ENCODE results near the gene PDCD1LG2.
"Not testable (repeated sequence)": the region's sequence is repeated elsewhere in the genome, so short reads cannot be mapped to it uniquely, and the experiment has no call there.

Gene PDCD1LG2

DNA sequence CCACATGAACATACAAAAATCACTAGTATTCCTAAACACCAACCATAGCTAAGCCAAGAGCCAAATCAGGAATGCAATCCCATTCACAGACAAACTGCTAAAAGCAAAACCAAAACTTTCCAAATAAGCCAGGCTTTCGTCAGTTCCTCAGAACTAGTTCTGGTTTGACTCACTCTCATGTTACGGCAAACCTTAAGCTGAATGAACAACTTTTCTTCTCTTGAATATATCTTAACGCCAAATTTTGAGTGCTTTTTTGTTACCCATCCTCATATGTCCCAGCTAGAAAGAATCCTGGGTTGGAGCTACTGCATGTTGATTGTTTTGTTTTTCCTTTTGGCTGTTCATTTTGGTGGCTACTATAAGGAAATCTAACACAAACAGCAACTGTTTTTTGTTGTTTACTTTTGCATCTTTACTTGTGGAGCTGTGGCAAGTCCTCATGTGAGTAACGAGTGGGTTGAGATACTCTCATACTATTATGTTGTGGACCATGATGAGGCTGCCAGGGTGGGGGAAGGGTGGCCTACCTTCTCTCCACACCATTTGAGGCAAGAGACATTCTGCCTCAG, at the start of gene PDCD1LG2:
Gene PDCD1LG2 (plus strand): TSS at position 172 of the 572 bp plus-strand sequence. CDS start 12,016 bp downstream, outside the sequence.
- peak; percentile 94 for DNase-seq

DNA sequence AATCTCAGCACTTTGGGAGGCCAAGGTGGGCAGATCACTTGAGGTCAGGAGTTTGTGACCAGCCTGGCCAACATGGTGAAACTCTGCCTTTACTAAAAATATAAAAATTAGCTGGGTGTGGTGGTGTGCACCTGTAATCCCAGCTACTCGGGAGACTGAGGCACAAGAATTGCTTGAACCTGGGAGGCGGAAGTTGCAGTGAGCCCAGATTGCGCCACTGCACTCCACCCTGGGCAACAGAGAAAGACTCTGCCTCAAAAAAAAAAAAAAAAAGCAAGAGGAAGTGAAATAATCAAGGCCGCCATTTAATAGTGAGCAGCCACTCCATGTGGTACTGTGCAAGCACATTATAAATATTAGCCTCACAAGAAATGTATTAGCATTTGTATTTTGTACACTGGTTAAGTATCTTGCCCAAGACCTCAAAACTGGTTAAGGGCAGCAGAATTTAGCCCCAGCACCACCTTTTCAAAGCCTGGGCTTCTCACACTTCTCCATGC, 45.5 kb upstream of the PDCD1LG2 start:
- DNase-seq: peak; percentile 48

DNA sequence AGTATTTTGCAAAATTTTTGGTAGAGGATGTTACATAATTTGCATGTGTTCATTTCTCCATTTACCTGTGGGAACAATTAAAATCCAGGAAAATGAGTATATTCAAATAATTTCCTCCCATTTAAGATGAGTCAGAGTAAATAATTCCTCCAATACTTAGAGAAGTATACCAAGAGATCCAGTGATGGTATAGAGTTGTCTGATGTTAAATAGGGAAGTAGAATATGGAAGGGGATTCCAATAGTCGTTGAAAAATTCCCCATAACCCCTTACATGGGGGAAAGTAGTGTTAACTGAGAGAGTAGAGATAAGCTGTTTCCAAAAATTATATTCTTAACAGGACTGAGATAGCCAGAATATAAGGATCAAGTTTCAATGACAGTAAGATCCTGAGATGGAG, 44.3 kb upstream of the PDCD1LG2 start:
- DNase-seq: peak; percentile 57

DNA sequence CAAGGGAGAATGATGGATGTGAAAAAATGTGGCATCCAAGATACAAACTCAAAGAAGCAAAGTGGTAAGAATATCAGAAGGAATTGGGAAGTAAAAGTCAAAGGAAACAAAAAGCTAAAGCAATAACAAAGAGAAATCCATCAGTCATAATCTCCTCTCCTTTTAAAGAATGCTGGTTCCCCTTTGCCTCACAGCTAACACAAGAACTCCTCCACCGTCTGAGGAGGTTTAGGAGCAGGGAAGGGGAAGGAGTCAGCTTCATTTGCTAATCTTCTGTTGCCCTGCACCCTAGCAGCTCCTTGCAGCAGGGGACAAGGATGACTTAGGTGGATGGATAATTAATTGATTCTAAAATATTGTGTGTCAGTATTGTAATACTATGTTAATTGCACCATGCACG, 43.6 kb upstream of the PDCD1LG2 start:
- DNase-seq: peak; percentile 75

DNA sequence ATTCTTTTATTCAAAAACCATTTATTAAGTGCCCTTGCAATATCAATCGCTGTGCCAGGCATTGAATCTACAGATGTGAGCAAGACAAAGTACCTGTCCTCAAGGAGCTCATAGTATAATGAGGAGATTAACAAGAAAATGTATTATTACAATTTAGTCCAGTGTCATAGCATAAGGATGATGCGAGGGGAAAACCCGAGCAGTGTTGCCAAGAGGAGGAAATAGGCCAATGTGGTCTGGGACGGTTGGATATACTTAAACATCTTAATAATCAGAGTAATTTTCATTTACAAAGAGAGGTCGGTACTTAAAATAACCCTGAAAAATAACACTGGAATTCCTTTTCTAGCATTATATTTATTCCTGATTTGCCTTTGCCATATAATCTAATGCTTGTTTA, 41.5 kb upstream of the PDCD1LG2 start:
- DNase-seq: peak; percentile 67

DNA sequence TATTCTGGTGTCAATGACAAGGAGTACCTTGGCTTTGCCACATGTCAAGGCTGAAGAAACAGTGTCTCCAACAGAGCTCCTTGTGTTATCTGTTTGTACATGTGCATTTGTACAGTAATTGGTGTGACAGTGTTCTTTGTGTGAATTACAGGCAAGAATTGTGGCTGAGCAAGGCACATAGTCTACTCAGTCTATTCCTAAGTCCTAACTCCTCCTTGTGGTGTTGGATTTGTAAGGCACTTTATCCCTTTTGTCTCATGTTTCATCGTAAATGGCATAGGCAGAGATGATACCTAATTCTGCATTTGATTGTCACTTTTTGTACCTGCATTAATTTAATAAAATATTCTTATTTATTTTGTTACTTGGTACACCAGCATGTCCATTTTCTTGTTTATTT, 40.2 kb upstream of the PDCD1LG2 start:
- no peak for DNase-seq

DNA sequence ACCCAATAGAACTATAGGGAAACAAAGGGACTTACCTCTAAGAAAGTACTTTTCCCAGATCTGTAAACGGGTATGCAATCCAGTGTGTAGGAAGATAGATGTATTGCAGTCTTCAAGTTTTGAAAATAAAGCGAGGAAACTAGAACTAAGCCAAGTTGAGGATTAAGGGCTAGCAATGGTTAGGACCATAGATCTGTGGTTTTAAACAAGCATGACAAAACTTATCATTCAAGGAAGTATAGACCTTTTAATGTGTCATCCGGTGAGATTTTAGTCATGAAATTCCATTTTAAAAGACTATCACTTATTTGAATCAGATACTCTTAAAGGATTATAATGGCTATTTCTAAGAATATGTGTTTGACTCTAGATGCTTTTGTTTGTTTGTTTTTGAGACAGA, 39.5 kb upstream of the PDCD1LG2 start:
- DNase-seq: no peak

DNA sequence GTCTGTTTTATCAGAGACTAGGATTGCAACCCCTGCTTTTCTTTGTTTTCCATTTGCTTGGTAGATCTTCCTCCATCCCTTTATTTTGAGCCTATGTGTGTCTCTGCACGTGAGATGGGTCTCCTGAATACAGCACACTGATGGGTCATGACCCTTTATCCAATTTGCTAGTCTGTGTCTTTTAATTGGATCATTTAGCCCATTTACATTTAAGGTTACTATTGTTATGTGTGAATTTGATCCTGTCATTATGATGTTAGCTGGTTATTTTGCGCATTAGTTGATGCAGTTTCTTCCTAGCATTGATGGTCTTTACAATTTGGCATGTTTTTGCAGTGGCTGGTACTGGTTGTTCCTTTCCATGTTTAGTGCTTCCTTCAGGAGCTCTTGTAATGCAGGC, 34.7 kb upstream of the PDCD1LG2 start:
- DNase-seq: not testable (repeated sequence)

DNA sequence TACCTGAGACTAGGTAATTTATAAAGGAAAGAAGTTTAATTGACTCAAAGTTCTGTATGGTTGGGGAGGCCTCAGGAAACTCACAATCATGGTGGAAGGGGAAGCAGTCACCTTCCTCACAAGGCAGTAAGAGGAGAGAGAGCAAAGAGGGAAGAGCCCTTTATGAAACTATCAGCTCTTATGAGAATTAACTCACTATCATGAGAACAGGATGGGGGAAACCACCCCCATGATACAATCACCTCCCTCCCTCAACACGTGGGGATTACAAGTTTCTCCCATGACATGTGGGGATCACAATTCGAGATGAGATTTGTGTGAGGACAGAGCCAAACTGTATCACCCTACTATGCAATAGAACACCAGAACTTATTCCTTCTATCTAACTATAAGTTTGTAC, 32.1 kb upstream of the PDCD1LG2 start:
- DNase-seq: peak; percentile 93

DNA sequence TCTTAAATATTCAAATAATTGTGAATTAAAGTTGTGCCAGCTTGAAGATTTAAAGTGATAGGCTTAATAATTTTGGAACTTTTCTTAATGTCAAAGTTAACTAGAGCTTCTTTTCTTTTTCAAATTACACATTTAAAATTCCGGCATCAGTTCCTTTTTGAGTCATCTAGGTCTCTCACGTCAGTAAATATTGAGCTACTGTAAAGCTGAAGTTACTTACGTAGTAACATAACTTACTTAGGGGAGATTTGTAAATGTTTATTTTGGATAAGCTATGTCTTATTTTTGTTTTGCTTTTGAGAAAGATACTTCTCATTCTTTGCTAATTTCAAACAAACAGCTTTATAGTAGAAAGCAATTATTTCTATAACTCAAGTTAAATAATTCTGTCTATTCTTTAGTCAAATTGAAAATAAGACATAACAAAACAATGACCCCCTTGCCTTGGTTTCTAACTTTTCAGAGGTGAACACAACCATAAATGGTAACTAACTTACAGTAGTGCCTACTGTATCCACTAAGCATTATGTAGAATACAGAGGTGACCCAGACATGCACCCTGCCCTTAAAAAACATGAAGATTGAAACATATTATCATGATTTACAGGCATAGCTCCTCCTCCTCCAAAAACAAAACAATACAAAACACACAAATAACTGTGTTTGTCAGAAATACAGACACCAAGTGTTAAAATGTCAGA, 30.2 kb upstream of the PDCD1LG2 start:
- DNase-seq: no peak

DNA sequence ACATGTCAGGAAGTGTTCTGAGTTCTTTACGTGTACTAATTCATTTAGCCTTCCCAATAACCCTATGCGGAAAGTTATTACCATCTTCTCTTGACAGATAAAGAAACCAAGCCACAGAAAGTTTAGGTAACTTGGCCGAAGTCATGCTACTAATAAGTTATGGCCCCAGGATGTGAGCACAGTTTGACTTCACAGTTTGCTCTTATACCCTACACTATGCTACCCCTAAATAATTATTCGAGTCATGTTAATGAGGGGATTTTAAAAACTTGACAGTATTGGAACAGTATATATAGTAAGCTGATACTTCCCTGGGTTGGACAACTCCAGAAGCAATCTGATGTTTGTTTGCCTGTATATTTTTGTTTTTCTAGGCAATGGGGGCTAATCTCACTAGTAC, 29.4 kb upstream of the PDCD1LG2 start:
- no peak for DNase-seq

DNA sequence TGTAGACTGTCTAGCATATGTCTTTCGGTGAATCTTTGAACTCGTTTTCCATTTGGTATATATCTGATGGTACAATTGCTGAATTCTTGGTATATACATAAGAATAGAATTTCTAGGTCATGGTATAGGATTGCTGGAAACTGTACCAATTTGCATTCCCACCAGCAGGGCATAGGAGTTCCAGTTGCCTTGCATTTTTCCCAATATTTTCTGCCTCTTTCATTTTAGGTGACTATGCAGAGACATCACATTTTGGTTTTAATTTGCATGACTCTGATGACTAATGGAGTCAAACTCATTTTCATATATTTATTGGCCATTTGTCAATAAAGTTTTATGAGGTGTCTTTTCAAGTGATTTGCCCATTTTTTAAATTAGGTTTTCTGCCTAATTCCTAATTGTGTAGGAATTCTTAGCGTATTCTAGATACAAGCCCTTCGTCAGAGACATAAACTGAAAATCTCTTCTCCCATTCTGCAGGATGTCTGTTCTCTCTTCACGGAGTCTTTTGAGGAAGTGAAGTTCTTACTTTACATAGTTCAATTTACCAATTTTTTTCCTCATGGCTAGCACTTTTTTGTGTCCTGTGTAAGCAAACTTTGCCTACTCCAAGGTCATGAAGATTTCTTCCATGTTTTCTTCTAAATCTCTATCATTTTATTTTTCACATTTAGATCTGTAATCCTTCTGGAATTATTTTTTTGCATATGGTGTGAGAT, 28.9 kb upstream of the PDCD1LG2 start:
- DNase-seq: peak; percentile 50

DNA sequence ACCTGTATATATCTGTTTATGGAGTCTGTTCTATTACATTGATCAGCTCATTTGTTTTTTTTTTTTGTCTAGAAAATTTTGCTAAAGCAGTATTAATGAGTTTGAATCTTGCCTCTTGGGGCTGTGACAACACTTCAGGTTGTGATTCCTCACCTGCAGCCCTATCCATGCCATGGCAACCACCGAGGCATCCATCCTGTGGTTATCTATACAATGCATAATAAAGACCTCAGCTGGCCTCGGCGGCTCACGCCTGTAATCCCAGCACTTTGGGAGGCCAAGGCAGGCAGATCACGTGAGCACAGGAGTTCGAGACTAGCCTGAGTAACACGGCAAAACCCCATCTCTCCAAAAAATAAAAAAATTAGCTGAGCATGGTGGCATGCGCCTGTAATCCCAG, 28.1 kb upstream of the PDCD1LG2 start:
- no peak for DNase-seq

DNA sequence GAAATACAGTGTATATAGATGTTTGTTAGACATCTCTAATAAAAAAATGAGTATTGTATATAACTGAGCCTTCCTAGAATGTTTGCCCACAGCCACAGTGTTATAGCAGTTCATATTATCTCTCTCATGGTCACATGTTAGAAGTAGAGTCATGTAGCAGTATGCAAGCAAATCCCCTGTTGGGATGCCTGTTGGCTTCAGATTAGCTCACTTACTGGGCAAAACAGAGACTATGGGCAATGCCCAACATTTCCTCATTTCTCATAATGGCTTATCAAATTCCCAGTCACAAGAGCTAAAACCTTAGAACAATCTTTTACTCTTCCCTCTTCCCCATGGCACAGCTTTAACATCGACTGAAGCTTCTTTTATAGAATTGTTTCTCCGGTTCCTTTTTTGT, 27.0 kb upstream of the PDCD1LG2 start:
- peak; percentile 58 for DNase-seq

DNA sequence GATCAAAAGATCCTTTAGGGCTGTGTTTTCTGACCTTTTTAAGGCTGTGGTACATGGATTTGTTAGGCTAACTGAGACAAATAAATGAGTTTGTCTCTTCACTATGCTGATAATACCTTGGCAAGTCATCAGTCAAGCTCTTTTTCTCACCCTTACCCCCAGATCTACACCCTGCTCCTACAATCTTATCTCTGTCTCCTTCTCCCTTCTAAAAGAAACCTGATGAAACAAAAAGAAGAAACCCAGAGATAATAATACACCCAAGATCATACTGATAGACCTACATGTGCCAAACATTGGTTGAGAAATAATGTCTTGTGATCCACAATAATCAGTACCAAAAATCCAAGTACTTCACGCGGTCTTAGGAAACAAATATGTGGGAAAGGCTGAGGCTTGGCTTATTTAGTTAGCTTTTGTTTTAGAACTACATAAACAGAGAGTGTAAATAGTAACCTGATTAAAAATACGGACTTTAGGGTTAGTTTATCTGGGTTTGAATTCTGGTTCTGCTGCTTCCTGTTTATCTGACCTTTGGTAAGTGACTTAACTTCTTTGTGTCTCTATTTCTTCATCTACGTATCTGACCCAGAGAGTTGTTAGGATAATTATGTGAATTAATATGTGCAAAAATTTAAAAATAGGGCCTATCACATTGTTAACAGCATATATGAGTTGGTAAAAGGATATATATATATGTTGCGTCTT, 24.8 kb upstream of the PDCD1LG2 start:
- no peak for DNase-seq

DNA sequence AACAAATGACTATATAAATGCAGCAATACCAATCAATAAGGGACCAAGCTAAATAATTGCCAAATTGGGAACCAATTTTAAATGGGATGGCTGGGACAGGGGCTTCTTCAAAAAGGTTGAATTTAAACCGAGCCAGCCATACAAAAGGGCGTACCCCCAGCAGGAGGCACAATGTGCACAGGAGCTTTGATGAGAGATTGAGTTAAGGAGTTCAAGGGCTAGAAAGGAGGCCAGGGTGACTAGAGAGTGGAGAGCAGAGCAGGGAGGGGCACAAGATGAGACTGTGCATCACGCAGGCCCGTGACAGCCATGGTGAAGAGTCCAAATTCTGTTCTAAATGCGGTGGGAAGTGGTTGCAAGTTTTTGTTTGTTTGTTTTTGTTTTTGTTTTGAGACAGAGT, 23.3 kb upstream of the PDCD1LG2 start:
- no peak for DNase-seq

DNA sequence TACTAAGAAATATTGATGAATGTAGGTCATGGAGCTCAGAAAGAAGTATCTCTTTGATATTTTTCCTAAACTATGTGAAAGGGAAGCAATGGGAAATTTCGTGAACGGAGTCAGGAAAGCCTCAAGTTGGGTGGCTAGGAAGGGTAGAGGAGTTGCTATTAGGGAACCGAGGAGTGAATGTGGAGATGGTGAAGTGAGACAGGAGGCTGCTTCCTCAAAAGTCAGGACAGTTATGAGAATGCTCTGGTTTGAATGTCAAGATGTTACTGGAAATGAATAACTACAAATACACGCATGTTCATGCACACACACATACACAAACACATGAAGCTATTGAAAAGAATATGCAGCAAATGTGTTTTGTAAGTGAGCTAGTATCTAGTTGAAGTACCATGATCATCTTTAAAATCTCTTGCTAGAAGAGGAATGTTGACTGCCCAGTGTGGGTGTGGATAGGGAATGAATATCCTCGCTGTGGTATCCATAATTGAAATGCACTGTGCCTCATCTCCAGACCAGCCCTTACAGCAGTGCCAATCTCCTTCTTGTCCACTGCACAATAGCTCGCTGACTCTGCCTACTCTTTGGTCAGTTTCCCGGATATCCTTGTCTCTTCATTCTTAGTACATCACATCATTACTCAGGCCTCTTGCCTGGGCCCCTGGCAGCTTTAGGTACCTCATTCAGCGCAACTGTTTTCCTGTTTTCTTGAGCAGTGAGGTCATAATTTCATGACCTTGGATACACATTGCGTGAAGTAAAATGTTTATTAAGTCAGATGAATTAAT, 21.9 kb upstream of the PDCD1LG2 start:
- DNase-seq: peak; percentile 41

DNA sequence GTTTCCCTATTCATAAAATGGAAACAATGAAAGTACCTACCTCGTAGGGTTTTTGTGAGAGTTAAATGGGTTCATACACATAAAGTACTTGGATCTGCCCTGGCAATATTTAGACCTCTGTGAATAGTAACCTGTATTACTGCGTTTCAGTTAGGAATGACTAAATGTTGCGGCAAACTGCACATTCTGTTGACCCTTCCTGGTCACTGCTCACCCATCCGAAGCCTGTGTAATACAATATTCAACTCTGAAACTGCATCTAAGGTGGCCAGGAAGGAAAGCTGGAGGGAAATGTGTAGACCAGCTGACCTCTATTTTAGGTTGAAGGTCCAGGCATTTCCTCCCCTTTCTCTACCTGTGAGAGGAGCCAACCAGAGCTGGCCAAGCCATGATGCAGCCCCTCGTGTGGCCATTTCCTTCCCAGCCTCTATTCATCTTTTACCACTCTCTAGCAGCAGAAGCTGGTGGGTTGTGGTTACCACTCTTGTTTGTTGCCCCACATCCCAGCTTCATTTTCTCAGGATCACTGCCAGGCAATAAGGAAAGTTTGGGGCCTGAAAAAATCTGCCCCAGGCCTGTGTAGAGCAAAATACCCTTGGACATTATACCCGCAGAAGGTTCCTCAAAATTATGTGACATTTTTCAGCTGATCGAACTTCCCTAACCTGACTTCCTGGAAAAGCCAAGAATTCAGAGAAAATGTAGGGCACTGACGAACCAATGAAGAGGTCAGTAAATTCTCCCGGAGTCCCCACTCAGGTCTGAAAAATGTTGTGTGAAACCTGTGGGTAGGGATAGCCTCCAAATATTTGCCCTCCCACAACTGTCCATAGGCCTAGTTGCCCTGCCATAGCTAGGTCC, 20.5 kb upstream of the PDCD1LG2 start:
- peak; percentile 71 for DNase-seq

DNA sequence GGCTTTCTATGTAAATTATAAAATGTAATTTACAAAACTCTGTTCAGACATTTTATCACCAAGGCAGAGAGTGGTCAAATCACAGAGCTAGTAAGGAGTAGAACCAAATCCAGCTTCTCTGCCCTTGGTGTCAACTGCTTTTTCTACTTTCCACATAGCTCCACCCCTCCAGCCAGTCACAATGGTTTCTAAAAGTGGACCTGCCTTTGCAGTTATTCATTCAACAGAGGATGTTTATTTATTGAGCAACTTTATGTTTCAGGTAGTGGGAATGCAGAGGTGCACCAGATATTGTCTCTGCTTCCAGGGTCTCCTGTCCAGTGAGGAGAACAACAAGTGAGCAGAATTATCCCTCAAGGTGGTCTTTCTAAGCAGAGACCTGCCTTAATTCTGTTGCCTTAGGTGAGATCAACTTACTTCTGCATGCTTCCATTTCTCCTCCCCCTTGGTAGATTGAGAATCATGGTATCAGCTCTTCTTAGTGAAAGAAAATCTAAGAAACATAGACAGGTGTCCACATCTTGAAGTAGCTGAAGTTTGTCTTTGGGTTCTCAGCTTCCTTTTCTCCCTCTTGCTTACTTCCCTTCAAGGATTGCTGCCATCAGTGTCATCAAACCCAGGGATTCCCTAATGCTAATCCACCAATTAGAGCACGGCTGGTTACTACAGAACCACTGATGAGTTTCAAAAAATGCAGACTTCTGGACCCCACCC, 17.2 kb upstream of the PDCD1LG2 start:
- peak; percentile 70 for DNase-seq

DNA sequence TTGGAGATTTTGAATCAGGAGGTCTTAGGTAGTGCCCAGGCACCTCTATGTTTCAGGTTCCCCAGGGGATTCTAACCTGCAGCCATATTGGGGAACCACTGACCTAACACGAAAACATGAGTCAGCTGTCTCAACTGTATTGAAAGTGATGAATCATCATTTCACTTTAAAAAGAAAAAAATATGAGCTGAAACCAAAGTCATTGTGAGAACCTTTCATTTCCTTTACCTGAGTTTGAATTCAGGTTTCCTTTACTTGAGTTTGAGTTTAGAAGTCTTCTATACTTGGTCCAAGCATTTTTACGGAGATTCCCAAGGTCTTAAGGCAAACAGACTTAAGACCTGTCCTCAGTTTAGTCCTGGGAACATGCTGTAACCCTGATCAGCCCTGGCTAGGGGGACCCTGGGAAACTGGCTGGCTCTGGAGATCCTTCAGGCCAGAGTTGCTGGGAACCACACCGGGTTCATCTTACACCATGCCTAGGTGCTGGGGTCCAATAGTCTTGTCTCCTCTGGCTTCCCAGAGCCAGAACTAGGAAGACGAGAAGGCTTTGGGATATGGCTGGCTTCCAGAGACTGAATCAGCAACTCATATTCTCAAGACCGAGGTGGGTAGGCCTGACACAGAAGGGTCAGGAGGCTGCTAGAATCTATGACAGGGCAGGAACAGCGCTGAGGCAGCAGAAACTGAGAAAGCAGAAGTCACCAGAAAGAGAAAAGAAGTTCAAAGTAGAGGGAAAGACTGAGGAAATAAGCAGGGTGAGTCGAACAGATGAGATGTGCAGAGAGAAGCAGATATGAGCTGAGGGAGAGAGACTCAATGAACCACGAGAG, 16.4 kb upstream of the PDCD1LG2 start:
- DNase-seq: peak; percentile 91

Measured in inflammatory macrophage treated with lipopolysaccharide for 4 hours (primary cell).